Measurements from ENCODE around the gene DDOST.

DNA sequence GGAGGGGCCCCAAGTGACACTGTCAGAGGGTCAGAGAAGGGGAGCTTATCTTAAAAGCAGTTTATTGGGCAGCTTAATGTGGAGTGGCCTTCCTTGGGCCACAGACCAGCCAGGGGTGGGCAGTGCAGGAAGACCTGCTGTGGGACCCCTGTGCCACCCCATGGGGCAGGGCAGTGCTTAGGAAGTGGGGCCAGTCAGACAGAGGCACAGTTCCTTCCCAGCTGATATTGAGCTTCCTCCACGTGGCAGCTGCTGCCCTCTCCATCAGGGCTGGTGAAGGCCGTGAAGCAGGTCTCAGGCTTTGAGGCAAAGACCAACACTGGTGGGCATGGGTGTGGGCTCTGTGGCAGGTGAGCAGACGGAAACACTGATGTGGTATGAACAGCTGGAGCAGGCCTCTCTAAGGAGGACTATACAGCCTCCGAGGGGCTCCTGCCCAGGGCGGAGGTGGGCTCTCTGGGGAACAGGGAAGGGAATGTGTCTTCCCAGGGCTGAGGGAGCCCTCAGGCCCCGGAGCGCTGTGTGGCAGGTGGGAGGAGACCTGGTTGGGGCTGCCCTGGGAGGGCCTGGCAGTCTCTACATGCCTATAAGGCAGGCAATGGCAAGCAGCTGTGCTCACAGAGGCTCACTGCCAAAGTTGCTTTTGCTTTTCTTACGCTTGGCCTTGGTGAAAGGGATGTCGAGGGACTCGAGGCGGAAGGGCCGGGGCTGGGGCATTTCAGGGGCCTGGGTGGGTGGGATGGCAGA is 3.0 kb upstream of the DDOST start:
- TF ChIP-seq, protein P1, sequence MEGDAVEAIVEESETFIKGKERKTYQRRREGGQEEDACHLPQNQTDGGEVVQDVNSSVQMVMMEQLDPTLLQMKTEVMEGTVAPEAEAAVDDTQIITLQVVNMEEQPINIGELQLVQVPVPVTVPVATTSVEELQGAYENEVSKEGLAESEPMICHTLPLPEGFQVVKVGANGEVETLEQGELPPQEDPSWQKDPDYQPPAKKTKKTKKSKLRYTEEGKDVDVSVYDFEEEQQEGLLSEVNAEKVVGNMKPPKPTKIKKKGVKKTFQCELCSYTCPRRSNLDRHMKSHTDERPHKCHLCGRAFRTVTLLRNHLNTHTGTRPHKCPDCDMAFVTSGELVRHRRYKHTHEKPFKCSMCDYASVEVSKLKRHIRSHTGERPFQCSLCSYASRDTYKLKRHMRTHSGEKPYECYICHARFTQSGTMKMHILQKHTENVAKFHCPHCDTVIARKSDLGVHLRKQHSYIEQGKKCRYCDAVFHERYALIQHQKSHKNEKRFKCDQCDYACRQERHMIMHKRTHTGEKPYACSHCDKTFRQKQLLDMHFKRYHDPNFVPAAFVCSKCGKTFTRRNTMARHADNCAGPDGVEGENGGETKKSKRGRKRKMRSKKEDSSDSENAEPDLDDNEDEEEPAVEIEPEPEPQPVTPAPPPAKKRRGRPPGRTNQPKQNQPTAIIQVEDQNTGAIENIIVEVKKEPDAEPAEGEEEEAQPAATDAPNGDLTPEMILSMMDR (IDR thresholded peaks at IDR 0.05), result no peak
- TF ChIP-seq POLR2A (IDR thresholded peaks at IDR 0.05; ENCODE audit: low read depth) (no peak), POLR2AphosphoS5 (IDR thresholded peaks at IDR 0.05) (no peak), EP300 (IDR thresholded peaks at IDR 0.05) (no peak)
